Astrocyte (in vitro differentiated cells and primary cell): ENCODE results near the gene CTTN. TPM values are rescaled to one million over a fixed set of nuclear protein-coding genes. Genes with fewer than 3 reads are reported as not detected.

ENCODE experiments used
- DNase-seq: peaks from one replicate; pipeline ENCODE4 v3.0.0-alpha.2; 2010; ENCODE audit warnings: low read depth
- FAIRE-seq: peaks from 2 replicates; lab custom pipeline; 2011; peaks lifted over from hg19 to GRCh38; lab: Jason Lieb, UNC
- H2AFZ ChIP-seq: 2 replicates; pipeline ENCODE4 v1.6.0; 2012; ENCODE audit warnings: low read depth, low read length, inconsistent platforms
- H3K27ac ChIP-seq: 2 replicates; pipeline ENCODE4 v1.5.1; 2011; ENCODE audit warnings: low read depth, low read length, inconsistent platforms
- H3K27me3 ChIP-seq: 2 replicates; pipeline ENCODE4 v1.6.0; 2011; ENCODE audit warnings: low read length, inconsistent platforms; ENCODE audit not compliant: insufficient read depth
- H3K36me3 ChIP-seq: 2 replicates; pipeline ENCODE4 v1.5.1; 2011; ENCODE audit warnings: low read length, inconsistent platforms; ENCODE audit not compliant: insufficient read depth
- H3K4me1 ChIP-seq: 2 replicates; pipeline ENCODE4 v1.5.1; 2011; ENCODE audit warnings: low read length, inconsistent platforms; ENCODE audit not compliant: insufficient read depth
- H3K4me2 ChIP-seq: 2 replicates; pipeline ENCODE4 v1.6.0; 2012; ENCODE audit warnings: low read length, inconsistent platforms
- H3K4me3 ChIP-seq: 2 replicates; pipeline ENCODE4 v1.5.1; 2011; ENCODE audit warnings: low read depth, mild to moderate bottlenecking, low read length, inconsistent platforms; ENCODE audit not compliant: insufficient read depth
- H3K79me2 ChIP-seq: 2 replicates; pipeline ENCODE4 v1.6.0; 2012; ENCODE audit warnings: mild to moderate bottlenecking, low read length, inconsistent platforms; ENCODE audit not compliant: insufficient read depth
- H3K9ac ChIP-seq: 2 replicates; pipeline ENCODE4 v1.6.0; 2012; ENCODE audit warnings: mild to moderate bottlenecking, low read length, inconsistent platforms
- H3K9me3 ChIP-seq: 2 replicates; pipeline ENCODE4 v1.5.1; 2012; ENCODE audit warnings: low read depth, mild to moderate bottlenecking, low read length, inconsistent platforms; ENCODE audit not compliant: insufficient read depth
- H4K20me1 ChIP-seq: 2 replicates; pipeline ENCODE4 v1.6.0; 2012; ENCODE audit warnings: low read length, inconsistent platforms; ENCODE audit not compliant: insufficient read depth
- H3K27ac Mint-ChIP-seq: one replicate; pipeline ENCODE4 v1.8.0; 2021; ENCODE audit warnings: mild to moderate bottlenecking, mixed read lengths; ENCODE audit not compliant: unreplicated experiment
- H3K27me3 Mint-ChIP-seq: one replicate; pipeline ENCODE4 v1.8.0; 2021; ENCODE audit warnings: low read depth, mixed read lengths; ENCODE audit not compliant: unreplicated experiment
- H3K36me3 Mint-ChIP-seq: one replicate; pipeline ENCODE4 v1.8.0; 2021; ENCODE audit warnings: low read depth, mixed read lengths; ENCODE audit not compliant: unreplicated experiment
- H3K4me1 Mint-ChIP-seq: one replicate; pipeline ENCODE4 v1.8.0; 2021; ENCODE audit warnings: low read depth, mixed read lengths; ENCODE audit not compliant: unreplicated experiment
- H3K4me3 Mint-ChIP-seq: one replicate; pipeline ENCODE4 v1.8.0; 2021; ENCODE audit warnings: mild to moderate bottlenecking, moderate library complexity, mixed read lengths; ENCODE audit not compliant: unreplicated experiment
- H3K9me3 Mint-ChIP-seq: one replicate; pipeline ENCODE4 v1.8.0; 2021; ENCODE audit warnings: mild to moderate bottlenecking, mixed read lengths; ENCODE audit not compliant: unreplicated experiment
- EZH2 ChIP-seq: IDR thresholded peaks from 2 replicates; pipeline ENCODE4 v1.6.1; 2012; ENCODE audit warnings: mild to moderate bottlenecking, low read length, inconsistent platforms; ENCODE audit not compliant: insufficient read depth
- total RNA-seq: library from RNA; stranded (reverse); gene quantifications from 2 replicates; pipeline ENCODE4 v1.2.1, GENCODE V29; 2021
- TF ChIP-seq, protein P1 (sequence below): IDR thresholded peaks from 2 replicates; pipeline ENCODE4 v1.5.1; 2011; ENCODE audit warnings: low read depth, mild to moderate bottlenecking, inconsistent platforms, low read length, moderate library complexity; ENCODE audit not compliant: insufficient read depth

Gene CTTN
- total RNA-seq, 1 donor from 2014 or later, result 344 TPM

DNA sequence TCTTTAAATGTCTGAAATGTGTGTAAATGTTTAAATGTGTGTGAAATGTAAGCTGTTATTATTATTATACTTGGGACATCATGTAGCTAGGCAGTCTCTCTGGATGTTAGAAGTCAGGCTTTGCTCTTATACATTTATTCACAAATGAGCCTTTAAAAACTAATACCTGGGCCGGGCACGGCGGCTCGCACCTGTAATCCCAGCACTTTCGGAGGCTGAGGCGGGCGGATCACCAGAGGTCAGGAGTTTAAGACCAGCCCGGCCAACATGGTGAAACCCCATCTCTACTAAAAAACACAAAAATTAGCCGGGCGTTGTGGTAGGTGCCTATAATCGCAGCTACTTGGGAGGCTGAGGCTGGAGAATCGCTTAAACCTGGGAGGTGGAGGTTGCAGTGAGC lies 21.7 kb upstream of the CTTN start:
- Histone ChIP-seq H3K36me3 (peaks cover 42% of the 10 kb centered on the region), H3K4me2 (no peak overlapping the region), H3K4me1 (peaks cover 2% of the 10 kb centered on the region), H3K4me3 (no peak overlapping the region), H3K9ac (no peak overlapping the region), H2AFZ (no peak overlapping the region), H3K27ac (no peak overlapping the region), H3K79me2 (no peaks in the 10 kb centered on the region), H4K20me1 (no peaks in the 10 kb centered on the region), H3K27me3 (no peaks in the 10 kb centered on the region), H3K9me3 (no peaks in the 10 kb centered on the region)
- no peaks in the 10 kb centered on the region for H3K9me3 Mint-ChIP-seq
- H3K36me3 Mint-ChIP-seq, result peaks cover 12% of the 10 kb centered on the region
- no peak for FAIRE-seq
- TF ChIP-seq, protein P1, sequence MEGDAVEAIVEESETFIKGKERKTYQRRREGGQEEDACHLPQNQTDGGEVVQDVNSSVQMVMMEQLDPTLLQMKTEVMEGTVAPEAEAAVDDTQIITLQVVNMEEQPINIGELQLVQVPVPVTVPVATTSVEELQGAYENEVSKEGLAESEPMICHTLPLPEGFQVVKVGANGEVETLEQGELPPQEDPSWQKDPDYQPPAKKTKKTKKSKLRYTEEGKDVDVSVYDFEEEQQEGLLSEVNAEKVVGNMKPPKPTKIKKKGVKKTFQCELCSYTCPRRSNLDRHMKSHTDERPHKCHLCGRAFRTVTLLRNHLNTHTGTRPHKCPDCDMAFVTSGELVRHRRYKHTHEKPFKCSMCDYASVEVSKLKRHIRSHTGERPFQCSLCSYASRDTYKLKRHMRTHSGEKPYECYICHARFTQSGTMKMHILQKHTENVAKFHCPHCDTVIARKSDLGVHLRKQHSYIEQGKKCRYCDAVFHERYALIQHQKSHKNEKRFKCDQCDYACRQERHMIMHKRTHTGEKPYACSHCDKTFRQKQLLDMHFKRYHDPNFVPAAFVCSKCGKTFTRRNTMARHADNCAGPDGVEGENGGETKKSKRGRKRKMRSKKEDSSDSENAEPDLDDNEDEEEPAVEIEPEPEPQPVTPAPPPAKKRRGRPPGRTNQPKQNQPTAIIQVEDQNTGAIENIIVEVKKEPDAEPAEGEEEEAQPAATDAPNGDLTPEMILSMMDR, result no peak
- no peak for TF ChIP-seq EZH2
- no peaks in the 10 kb centered on the region for H3K27me3 Mint-ChIP-seq
- no peak overlapping the region for H3K27ac Mint-ChIP-seq
- peaks cover 2% of the 10 kb centered on the region for H3K4me1 Mint-ChIP-seq
- DNase-seq, result no peak
- no peak overlapping the region for H3K4me3 Mint-ChIP-seq

DNA sequence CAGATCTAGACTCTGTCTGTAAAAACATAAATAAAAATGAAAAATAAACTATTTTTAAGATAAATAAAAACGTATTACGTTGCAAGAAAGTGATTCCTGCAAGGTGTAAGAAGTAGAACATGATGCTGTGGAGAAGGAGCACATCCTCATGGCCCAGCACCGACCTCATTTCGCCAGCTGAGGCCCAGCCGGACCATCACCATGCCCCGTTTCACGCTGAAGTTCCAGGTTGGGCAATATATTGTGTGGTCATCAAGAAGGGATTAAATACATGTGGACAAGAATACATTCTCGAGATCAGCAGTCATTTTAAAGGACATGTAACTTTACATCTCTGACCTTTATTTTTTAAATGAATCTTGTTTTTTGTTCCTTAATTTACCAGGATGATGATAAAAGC lies 20.7 kb upstream of the CTTN start:
- no peak overlapping the region for H2AFZ ChIP-seq
- no peak overlapping the region for H3K4me2 ChIP-seq
- H3K27ac ChIP-seq, result no peak overlapping the region
- Mint-ChIP-seq H3K27me3 (no peaks in the 10 kb centered on the region), H3K4me1 (peaks cover 11% of the 10 kb centered on the region), H3K4me3 (no peak overlapping the region), H3K36me3 (peaks cover 14% of the 10 kb centered on the region), H3K9me3 (no peaks in the 10 kb centered on the region), H3K27ac (no peak overlapping the region)
- peaks cover 12% of the 10 kb centered on the region for H3K4me1 ChIP-seq
- no peaks in the 10 kb centered on the region for H3K79me2 ChIP-seq
- H3K9me3 ChIP-seq, result no peaks in the 10 kb centered on the region
- FAIRE-seq, result no peak
- H4K20me1 ChIP-seq, result no peaks in the 10 kb centered on the region
- H3K27me3 ChIP-seq, result no peaks in the 10 kb centered on the region
- no peak overlapping the region for H3K4me3 ChIP-seq
- H3K9ac ChIP-seq, result no peak overlapping the region
- peaks cover 41% of the 10 kb centered on the region for H3K36me3 ChIP-seq
- no peak for TF ChIP-seq EZH2
- TF ChIP-seq, protein P1, result no peak
- no peak for DNase-seq

DNA sequence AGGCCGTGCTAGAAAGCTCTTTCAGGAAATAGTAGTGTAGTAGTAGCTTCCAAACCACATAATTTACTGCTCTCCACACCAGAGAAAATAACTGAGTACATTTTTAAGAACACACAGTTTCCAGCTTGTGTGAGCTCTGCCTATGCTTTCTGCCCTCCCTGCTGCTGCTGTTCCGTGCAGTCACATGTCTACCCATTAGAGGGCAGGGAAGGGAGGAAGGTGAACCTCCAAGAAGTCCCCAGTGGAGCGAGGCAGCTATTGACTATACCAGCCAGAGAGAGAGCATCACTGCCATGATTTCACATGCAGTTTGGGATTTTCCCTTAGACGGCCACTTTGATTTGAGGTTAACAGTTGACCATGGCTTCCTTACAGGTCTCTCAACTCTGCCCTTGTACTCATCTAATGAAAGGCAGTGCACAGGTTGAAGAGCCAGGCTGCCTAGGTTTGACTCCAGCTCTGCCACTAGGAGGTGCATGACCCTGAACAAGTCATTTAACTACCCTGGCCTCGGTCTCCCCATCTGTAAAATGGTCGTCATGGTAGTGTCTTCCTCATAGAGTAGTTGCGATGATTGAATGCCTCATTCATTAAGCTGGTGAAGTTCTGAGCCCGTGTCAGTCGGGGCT lies 19.7 kb upstream of the CTTN start:
- Mint-ChIP-seq H3K27ac (no peak overlapping the region), H3K4me3 (no peak overlapping the region), H3K36me3 (peaks cover 10% of the 10 kb centered on the region), H3K4me1 (peaks cover 14% of the 10 kb centered on the region), H3K27me3 (no peaks in the 10 kb centered on the region), H3K9me3 (no peaks in the 10 kb centered on the region)
- H3K27me3 ChIP-seq, result no peaks in the 10 kb centered on the region
- H3K36me3 ChIP-seq, result peaks cover 38% of the 10 kb centered on the region
- H3K4me3 ChIP-seq, result no peak overlapping the region
- TF ChIP-seq, protein P1, result no peak
- no peak for TF ChIP-seq EZH2
- no peaks in the 10 kb centered on the region for H3K9me3 ChIP-seq
- H3K9ac ChIP-seq, result no peak overlapping the region
- H3K27ac ChIP-seq, result no peak overlapping the region
- H4K20me1 ChIP-seq, result peaks cover 1% of the 10 kb centered on the region
- H3K4me2 ChIP-seq, result no peak overlapping the region
- H3K79me2 ChIP-seq, result no peaks in the 10 kb centered on the region
- H2AFZ ChIP-seq, result no peak overlapping the region
- FAIRE-seq (no peak), DNase-seq (no peak)
- H3K4me1 ChIP-seq, result peaks cover 14% of the 10 kb centered on the region
